PFSK-1 (cell line): ENCODE data around the gene APOBR.

ENCODE experiments used
- POLR2AphosphoS5 ChIP-seq: IDR thresholded peaks from 2 replicates; pipeline ENCODE4 v1.6.1; 2012; ENCODE audit warnings: low read depth, mild to moderate bottlenecking, control low read depth, low read length, moderate library complexity
- SIN3A ChIP-seq: IDR thresholded peaks from 2 replicates; pipeline ENCODE4 v1.6.1; 2012; ENCODE audit warnings: mild to moderate bottlenecking, low read length, moderate library complexity, borderline replicate concordance; ENCODE audit not compliant: insufficient read depth
- TAF1 ChIP-seq: IDR thresholded peaks from 2 replicates; pipeline ENCODE4 v1.6.1; 2012; ENCODE audit warnings: low read length, control low read depth, borderline replicate concordance; ENCODE audit not compliant: insufficient read depth
- TF ChIP-seq, protein P1 (sequence below), 2 experiments: IDR thresholded peaks; 2 replicates each; pipeline versions ENCODE4 v1.6.1 to v1.8.0; 2011 to 2012; ENCODE audit warnings: low read depth in 2 of 2, low read length in 2 of 2, control low read depth in 1 of 2, inconsistent platforms in 1 of 2, mild to moderate bottlenecking in 1 of 2, moderate library complexity in 1 of 2; ENCODE audit not compliant: insufficient read depth in 1 of 2

DNA sequence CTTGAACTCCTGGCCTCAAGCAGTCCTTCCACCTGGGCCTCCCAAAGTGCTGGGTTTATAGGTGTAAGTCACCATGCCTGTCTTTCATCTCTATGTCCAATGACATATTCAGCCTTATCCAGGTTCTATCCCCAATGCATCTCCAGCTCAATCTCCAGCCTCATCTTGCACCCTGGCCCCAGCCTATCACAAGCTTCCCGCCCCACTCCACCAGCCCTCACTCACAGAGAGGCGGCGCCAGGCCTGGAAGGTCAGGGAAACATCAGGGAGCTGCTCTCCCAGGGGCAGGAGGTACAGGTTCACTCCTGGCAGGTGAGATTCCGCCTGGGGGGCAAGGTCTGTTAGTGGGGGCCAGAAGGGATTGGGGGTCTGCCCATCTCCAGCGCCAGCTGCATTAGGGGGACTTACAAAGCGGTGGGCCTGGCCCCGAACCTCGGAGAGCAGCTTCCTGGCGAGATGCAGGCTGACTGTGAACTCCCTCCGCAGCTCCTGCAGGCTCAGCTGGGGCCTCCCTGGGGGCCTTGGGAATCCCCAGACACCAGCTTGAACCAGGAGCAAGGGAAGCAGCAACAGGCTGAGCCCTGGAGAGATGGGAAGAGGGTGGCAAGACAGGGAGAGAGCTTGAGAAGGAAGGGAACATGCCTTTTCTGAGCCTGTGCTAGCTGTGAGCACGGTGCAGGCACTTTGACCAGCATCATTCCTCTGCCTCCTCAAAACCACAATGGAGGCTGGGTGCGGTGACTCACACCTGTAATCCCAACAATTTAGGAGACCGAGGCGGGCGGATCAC, 9.2 kb downstream of the APOBR start:
- TF ChIP-seq POLR2AphosphoS5 (no peak), TAF1 (no peak), SIN3A (no peak)
- TF ChIP-seq, protein P1, sequence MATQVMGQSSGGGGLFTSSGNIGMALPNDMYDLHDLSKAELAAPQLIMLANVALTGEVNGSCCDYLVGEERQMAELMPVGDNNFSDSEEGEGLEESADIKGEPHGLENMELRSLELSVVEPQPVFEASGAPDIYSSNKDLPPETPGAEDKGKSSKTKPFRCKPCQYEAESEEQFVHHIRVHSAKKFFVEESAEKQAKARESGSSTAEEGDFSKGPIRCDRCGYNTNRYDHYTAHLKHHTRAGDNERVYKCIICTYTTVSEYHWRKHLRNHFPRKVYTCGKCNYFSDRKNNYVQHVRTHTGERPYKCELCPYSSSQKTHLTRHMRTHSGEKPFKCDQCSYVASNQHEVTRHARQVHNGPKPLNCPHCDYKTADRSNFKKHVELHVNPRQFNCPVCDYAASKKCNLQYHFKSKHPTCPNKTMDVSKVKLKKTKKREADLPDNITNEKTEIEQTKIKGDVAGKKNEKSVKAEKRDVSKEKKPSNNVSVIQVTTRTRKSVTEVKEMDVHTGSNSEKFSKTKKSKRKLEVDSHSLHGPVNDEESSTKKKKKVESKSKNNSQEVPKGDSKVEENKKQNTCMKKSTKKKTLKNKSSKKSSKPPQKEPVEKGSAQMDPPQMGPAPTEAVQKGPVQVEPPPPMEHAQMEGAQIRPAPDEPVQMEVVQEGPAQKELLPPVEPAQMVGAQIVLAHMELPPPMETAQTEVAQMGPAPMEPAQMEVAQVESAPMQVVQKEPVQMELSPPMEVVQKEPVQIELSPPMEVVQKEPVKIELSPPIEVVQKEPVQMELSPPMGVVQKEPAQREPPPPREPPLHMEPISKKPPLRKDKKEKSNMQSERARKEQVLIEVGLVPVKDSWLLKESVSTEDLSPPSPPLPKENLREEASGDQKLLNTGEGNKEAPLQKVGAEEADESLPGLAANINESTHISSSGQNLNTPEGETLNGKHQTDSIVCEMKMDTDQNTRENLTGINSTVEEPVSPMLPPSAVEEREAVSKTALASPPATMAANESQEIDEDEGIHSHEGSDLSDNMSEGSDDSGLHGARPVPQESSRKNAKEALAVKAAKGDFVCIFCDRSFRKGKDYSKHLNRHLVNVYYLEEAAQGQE (IDR thresholded peaks at IDR 0.05; ENCODE audit: insufficient read depth in 1 of 2, low read depth in 2 of 2, low read length in 2 of 2) = no peak
